D341Med (cell line): ENCODE results near the gene PLCB2.

Experiments
- DNase-seq: peaks from one replicate; pipeline ENCODE4 v3.0.0; 2012; ENCODE audit warnings: low spot score

PLCB2 gene

GRCh38 chr15:40340038-40340739, 32.5 kb upstream of the PLCB2 start:
- peak; percentile 73 for DNase-seq

- peak; percentile 62 for DNase-seq
Observed at GRCh38 chr15:40339621-40339945, 31.8 kb upstream of the PLCB2 start.

- DNase-seq: no peak
Observed at GRCh38 chr15:40338921-40339620, 31.3 kb upstream of the PLCB2 start.

- peak; percentile 86 for DNase-seq
Observed at GRCh38 chr15:40338041-40338657, 30.4 kb upstream of the PLCB2 start.

- DNase-seq: no peak
Observed at GRCh38 chr15:40337597-40337996, 29.9 kb upstream of the PLCB2 start.

- no peak for DNase-seq
Observed at GRCh38 chr15:40336744-40337122, 29.0 kb upstream of the PLCB2 start.

- peak; percentile 63 for DNase-seq
Observed at GRCh38 chr15:40335938-40336743, 28.4 kb upstream of the PLCB2 start.

GRCh38 chr15:40334941-40335795, 27.4 kb upstream of the PLCB2 start:
- DNase-seq: no peak

- no peak for DNase-seq
Observed at GRCh38 chr15:40334541-40334940, 26.8 kb upstream of the PLCB2 start.

GRCh38 chr15:40333922-40334492, 26.3 kb upstream of the PLCB2 start:
- peak; percentile 74 for DNase-seq

- no peak for DNase-seq
Observed at GRCh38 chr15:40332113-40332781, 24.5 kb upstream of the PLCB2 start.

- no peak for DNase-seq
Observed at GRCh38 chr15:40331637-40332036, 23.9 kb upstream of the PLCB2 start.

GRCh38 chr15:40331026-40331425, 23.3 kb upstream of the PLCB2 start:
- DNase-seq: no peak

- no peak for DNase-seq
Observed at GRCh38 chr15:40330368-40330836, 22.7 kb upstream of the PLCB2 start.

GRCh38 chr15:40329804-40330203, 22.1 kb upstream of the PLCB2 start:
- DNase-seq: no peak

GRCh38 chr15:40328751-40329150, 21.0 kb upstream of the PLCB2 start:
- DNase-seq: no peak

- no peak for DNase-seq
Observed at GRCh38 chr15:40328176-40328575, 20.4 kb upstream of the PLCB2 start.

GRCh38 chr15:40327457-40327856, 19.7 kb upstream of the PLCB2 start:
- no peak for DNase-seq

GRCh38 chr15:40325700-40326099, 18.0 kb upstream of the PLCB2 start:
- DNase-seq: no peak

- no peak for DNase-seq
Observed at GRCh38 chr15:40325188-40325587, 17.5 kb upstream of the PLCB2 start.
